Activated CD8-positive, alpha-beta memory T cell treated with anti-CD3 and anti-CD28 coated beads, Interleukin-2, amount 50 U/mL, for 24 hours (primary cell): ENCODE data around the gene CFAP92.
A peak's percentile ranks its signal among the peaks of the same experiment; 100 is the strongest.

Experiments used
- DNase-seq: peaks from one replicate; pipeline ENCODE4 v3.0.0-alpha.2; 2020; ENCODE audit errors: extremely low read depth

The CFAP92 gene, protein sequence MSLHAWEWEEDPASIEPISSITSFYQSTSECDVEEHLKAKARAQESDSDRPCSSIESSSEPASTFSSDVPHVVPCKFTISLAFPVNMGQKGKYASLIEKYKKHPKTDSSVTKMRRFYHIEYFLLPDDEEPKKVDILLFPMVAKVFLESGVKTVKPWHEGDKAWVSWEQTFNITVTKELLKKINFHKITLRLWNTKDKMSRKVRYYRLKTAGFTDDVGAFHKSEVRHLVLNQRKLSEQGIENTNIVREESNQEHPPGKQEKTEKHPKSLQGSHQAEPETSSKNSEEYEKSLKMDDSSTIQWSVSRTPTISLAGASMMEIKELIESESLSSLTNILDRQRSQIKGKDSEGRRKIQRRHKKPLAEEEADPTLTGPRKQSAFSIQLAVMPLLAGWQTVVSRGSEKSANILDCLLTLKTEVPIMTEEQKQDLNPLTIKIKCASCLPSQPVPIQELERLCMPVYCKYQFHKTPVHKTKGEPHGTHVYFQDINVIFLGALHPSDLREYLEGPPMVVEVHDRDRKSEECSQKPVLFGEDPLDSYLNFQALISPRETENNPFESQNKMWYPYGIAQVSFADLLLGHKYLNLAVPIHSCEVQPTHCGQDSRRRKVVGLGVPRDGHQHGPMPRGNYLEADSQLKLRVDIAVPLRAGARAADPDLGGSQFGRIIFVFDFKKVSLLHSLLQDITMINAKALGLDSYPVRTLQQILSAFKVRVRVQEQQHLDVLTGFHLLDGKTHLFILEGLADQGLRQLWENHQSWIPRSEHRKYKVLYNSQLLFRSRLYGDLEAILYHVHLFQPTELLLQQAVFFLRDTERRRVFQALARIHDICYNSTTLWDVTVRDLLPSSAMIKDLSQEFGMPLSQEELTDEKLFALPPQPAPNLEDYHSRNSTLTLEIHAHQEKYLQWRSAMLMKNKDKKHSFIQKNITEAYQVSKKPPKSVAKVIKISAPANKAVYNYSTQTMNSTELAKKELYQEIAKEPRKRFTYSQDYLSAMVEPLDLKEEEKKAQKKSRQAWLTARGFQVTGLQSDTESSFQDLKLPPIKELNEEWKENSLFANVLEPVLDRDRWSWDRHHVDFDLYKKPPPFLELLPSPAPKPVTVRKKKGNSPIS

DNA sequence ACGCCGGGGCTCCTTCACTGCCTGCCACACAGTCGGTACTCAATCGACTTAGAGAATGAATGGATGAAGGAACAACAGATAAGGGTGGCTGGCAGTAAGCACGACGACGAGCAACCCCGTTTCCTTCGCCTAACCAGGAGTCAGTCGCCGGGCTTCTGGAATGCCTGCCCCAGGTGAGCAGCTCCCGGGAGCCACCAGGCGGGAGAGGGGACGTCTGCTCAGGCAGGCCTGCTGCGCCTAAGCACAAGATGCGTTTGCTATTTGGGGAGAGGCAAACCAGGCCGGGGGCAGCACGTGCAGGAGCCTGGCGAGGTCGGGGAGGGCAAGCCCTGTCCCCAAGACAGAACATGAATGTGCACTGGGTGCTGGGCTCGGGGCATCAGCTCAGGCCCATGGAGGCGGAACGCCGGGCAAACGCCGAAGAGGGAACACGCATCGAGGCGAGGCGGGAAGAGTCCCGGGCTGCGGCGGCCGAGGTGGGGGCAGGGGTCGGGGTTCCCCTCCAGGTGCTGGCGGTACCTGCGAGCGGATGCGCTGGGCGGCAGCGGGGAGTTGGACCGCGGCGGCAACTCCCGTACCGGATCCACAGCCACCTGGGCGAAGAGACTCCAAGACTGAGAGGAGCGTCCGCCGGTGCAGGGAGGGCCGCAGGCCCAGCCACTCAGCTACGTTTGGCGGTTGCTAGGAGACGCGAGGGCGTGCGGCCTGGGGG lies at the start of gene CFAP92:
CFAP92 (minus strand) TSS at position 616 of the 712 bp plus-strand sequence. CDS start 772 bp downstream, outside the sequence.
- DNase-seq: peak; percentile 73

DNA sequence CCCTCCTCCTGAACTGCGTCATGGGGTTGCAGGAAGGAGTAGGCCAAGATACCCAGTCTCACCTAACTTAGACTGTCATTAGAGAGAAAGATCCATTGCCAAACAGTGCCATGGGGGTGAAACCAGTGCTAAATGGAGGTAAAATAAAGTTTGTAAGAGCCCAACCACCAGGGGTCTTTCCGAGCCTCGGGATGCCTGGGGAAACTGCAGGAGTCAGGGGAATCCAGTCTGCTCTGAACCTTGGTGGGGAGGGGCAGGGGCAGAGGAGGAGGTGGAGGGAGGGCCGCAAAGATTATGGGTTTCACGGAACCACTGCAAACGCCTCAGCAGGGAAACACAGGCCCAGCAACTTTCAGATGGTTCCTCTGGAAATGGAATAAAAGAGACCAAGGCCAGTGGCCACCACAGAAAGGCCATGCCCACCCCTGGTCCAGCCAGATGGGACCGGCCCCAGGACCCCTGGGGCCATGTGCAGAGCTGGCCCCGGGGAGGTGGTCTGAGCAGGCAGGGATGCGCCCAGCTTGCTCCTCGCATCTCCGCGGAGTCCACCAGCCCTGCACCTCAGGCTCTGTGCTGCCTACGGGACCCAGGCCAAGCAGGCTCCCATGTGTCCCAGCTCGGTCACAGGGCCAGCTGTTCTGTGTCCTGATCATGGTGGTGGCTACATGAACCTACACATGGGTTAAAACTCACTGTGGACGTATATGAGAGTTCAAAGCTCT lies 46.9 kb upstream of the CFAP92 start:
- DNase-seq: no peak

DNA sequence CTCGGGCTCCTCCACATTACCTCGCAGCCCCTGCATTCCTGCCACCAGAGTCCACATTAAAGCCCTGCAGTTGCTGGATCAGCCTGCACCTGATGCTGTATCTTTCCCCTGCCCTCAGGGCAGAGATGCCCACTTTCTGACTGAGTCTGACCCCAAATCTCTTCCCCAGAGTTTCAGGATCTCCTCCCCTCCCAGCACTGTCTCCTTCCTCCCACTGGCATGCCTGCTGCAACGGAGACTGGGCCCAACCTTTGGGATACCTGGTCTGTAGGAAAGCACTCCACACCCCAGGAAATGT lies 46.1 kb upstream of the CFAP92 start:
- DNase-seq: no peak

DNA sequence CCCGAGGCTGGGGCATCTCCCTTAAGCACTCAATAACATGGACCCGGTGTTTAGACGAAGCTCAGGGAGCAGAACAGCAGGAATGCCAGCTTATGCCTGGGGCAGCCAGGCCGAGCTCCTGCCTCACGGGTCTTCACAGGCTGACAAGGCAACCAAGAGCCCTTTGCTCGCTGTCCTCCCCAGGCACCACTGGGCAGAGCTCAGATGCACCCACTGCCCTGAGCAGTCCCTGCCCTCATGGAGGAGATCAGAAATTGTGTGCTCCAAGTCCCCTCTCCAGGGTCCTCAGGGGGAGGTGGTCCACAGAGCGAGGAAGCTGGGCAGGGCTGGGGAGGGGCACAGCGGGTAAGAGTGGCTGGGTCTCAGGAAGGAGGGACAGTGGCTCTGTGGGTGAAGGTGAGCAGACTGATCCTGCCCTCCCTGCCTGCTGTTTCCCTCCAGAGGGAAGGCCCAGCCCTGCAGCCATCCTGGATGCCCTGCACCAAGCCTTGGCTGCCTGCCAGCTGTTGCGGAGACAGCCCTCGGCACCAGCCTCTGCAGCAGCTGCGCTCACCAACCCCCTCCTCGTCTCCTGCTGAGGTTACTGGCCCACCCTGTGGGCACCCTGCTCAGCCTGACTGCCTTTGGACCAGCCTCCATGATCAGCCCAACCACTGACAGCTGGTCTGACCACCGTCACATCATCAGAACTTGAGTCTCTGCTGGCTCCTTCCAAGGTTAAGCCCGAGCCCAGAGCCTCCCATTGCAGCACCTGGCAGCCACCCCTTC lies 45.6 kb upstream of the CFAP92 start:
- DNase-seq: no peak

DNA sequence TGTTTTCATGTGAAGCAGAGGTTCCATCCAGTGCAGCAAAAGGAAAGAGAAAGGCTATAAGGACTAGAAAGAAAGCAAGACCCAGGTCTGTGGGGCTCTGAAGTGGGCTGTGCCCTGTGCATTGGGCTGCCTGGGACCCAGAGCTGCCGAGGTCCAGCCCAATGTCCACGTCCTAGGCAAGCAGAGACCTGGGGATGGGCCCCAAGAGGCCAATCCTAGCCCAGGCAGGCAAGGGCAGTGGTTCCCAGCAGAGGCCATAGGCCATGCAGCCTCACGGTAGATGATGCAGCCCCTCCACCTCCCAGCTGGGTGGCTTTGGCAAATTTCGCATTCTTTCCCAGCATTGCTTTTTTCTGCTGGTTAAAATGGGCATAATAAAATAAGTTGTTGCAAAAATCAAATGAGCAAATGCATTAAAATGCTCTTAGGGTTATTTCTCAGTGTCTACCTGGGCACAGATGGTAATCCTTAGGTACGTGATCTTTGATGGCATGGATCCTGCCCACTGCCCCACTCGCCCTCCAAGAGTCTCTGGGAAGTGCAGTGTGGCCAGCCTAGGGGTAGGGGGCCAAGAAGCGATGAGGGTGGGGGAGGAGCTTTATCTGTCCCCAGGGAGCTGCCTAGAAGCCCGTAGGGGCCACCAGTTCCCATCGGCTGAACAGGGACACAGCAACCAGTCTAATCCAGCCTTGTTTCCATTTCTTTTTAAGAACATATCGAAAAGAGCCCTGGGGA lies 44.4 kb upstream of the CFAP92 start:
- no peak for DNase-seq

DNA sequence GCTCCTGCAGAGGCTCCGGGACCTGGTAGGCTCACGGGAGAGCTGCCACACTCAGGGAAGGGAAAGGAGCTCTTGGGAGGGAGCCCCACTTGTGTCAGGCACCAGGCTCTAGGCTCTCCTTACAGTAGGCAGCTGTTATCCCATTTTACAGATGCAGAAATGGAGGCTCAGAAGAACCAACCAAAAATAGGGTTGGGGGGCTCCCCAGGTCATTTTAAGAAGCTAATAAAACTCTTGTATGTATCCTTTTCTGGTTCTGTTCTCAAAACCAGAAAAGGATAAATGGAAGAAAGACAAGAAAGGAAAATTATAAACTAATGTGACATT lies 43.2 kb upstream of the CFAP92 start:
- no peak for DNase-seq

DNA sequence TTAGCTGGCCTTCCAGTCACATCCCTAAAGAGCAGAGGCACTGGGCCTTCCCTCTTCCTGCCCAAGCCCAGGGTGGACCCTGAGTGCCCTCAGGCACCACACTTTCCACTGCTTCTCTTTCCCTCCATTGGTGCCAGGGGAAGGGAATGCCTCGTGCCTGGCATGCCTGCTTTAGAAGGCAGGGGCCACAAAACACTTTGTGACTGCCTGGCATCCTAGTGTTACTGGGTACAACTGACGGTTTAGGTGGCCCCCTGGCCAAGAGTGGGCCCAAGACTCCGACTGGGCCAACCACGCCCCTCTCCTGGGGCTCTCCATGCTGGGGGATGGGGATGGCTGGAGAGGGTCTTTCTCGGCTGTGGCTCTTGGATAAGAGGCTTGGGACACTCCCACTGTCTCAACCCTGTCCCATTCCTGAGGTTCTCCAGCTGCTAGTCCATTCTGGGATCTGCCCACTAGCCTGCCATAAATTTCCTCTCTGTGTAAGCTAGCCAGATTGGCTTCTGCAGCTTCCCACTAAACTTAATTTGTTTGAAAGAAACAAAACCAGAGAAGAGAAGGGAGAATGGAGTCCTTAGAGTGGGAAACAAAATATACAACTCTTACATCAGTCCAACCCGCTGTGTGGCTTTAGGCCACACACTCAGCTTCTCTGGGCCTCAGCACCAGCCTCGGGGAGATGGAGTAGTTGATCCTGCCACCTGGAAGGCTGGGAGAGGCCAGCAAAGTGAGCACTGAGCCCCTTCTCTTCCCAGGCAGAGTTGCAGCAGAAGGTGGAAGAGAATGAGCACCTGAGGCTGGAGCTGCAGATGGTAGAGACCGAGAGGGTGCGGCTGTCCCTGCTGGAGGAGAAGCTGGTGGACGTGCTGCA lies 42.6 kb upstream of the CFAP92 start:
- no peak for DNase-seq

DNA sequence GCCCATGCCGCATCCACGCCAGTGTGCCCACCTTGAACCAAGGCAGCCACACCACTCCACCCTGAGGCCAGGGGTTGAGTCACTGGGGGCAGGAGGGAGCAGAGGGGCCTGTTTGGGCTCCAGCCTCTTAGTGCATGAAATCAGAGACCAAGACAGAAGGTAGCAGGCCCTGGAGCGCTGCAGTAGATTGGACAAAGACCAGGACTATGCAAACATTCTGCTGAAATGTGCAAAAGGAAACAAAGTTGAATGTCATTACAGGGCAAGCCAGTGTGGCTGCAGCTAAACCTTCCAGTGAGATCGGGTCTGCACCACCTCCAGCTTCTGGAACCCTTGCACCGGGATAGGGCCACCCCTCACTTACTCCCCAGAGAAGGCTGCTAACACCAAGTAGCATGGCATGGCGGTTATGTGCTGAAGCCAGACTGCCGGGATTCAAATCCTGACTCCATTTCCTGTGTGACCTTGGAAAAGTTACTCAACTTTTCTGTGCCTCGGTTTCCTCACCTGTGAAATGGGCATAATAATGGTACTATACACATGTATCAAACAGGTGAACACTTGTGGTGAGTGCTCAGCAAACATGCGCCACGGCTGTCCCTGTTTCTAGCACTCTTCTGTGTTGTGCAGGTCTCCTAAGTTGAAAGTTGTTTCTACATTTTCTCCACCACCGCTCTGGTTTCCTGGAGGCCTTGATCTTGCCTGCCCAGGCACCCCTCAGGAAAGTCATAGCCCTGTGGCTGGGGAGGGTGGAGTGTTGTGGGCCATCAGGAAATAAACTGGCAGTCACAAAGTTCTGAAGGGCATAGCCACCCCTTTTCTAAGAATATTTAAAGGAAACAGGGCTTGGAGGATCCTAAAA lies 41.7 kb upstream of the CFAP92 start:
- no peak for DNase-seq

DNA sequence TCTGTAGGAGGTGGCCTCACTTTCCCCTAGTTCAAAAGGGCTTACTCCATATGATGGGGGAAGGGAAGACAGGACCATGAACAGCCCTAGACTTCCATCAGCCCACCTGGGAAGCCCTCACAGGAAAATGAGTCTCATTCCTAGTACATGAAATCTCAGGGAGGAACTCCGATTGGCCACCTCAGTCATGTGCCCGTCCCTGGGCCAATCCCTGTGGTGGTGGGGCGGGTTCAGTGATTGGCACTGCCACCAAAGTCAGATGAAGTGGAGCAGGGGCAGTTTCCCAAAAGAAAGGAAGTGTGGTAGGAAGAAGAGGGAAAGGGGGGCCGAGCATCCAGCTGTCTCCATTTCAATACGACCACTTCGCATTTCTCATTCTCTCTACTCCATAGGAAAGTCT lies 40.8 kb upstream of the CFAP92 start:
- no peak for DNase-seq

DNA sequence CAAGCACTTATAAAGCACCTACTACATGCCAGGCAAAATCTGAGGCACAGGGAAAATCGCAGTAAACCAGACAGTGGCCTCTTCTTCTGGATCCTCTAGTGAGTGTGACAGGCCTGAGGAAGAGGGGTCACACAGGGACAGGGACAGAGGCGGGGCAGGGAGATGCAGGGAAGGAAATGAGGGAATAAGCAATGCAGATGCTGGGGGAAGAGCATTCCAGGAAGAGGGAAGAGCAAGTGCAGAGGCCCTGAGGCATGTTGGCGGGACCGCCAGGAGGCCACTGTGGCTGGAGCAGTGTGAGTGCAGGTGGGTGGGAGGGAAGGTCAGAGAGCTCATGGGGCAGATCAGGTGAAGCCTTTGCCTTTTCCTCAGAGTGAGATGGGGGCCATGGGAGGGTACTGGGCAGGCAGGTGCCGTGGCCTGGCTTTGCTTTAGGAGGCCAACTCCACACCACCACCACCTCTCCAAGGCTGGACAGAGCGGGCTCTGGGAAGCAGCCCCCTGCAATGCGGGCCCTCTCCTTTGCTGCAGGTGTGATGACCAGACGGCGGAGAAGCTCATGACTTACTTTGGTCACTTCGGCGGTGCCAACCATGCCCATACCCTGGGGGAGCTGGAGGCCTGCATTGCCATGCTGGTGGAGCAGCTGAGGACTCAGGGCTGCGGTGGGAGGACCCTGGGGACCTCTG lies 39.9 kb upstream of the CFAP92 start:
- no peak for DNase-seq

DNA sequence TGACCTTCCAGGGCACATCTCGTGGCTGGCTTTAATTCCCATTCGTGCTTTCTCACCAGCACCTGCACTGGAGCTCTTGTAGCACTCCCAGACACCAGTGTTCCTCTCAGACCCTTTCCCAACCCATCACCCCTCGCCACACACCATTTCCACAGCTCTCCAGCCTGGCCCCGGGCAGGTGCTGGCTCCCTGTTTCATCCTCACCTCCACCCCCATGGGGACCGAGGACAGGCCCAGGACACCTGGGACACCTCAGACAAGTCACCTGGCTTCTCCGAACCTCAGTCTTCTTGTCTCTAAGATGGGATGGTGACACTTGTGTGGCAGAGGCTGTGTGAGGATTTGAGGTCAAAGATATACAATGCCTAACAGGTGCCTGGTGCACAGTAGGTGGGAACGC lies 39.3 kb upstream of the CFAP92 start:
- no peak for DNase-seq

DNA sequence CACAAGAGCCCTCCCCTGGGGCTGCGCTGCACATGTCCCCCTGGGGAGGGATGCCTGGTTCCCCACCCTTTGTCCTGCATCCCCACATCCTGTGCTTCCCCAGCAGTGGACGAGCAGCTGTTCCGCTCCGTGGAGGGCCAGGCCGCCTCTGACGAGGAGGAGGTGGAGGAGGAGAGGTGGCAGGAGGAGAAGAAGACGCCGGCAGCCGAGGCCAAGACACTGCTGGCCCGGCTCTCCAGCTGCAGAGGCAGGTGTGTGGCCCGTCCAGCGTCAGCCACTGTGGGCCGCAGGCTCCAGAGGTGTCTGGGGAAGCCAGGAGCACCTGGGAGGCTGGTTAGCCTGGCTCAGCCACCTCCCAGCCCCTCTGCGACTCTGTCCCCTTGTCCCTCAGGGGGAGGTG lies 38.8 kb upstream of the CFAP92 start:
- DNase-seq: no peak

DNA sequence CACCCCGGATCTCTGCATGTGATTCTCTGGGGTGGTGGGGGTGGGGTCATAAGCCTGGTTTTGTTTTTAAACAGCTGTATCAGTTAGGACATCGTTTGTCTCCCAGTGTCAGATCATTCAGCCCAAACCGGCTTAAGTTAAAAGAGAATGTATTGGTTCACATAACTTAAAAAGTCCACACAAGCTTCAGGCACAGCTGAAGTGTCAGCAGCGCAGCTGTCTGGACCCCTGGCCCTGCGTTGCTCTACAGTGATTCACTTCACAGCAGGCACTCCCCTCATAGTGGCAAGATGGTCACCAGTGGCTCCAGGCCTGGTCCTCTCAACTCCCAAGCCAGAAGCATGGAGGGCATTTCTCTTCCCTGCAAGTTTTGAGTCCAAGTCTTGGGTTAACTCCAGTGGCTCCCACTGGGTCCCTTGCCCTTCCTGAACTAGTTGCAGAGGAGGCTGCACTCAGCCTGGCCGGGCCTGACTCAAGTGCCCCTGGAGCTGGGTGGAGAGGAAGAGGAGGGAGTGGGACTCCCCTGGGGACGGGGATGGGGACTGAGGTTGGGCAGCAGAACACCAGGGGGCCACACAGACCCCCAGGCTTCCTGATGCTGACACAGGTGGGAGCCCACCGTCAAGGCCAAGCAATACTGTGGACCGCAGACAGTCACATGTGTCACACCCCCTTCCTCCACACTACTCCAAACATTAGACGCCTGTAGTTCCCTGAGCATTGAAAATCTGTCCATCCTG lies 37.8 kb upstream of the CFAP92 start:
- DNase-seq: no peak

DNA sequence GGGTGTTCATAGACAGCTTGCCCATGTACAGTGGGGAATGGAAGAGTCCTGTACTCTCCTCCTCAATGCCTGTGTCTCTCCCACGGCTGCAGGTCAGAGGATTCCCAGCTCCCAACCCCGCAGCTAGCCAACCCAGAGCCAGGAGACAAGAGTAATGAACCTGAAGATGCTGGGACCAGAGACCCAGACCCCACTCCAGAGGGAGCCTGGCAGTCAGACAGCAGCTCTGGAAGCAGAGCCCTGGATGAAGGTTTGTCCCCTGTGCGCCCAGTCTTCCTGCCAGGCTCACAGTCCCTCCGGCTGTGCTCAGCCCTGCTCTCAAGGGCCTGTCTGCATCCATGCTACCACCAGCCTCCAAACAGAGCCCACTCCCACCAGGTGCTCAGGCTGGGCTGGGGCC lies 36.7 kb upstream of the CFAP92 start:
- DNase-seq: no peak

DNA sequence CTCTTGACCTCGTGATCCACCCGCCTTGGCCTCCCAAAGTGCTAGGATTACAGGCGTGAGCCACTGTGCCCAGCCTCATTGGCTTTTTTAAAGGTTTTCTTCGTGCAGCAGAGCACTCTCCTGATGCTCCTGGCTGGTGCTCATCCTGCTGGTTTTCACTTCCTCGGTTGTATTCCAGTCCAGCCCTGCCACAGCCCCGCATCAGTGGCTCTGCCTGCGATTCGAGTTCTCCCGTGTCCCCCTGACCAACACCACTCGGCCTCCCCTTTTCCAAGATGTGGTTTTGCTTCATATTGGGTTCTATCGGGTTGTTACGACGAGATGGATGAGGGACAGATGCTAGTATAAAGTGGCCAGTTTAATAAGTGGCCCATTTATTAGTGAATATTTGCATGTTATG lies 35.0 kb upstream of the CFAP92 start:
- no peak for DNase-seq

DNA sequence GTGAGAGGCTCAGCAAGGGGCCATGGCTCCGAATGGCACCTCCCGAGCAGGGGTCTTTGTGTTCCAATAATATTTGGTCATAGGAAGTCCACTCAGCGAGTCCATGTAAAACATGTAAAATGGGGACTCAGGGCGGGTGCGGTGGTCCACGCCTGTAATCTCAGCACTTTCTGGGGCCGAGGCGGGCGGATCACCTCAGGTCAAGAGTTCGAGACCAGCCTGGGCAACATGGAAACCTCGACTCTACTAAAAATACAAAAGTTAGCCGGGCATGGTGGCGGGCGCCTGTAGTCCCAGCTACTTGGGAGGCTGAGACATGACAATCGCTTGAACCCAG lies 33.6 kb upstream of the CFAP92 start:
- DNase-seq: no peak
